OCI-LY1 (cell line): ENCODE data around the gene ETV3.

Experiments
- H2AFZ ChIP-seq: fragments of 200-600 bp; sonication (generic), shearing (Covaris generic); 2 replicates; pipeline ENCODE4 v1.6.0; 2014; ENCODE audit warnings: antibody characterized with exemption, mild to moderate bottlenecking, low read length
- H3F3A ChIP-seq: fragments of 200-600 bp; sonication (generic), shearing (Covaris generic); 2 replicates; pipeline ENCODE4 v1.6.0; 2014; ENCODE audit warnings: mild to moderate bottlenecking, antibody characterized with exemption, low read length, moderate library complexity; ENCODE audit not compliant: insufficient read depth
- H3K27ac ChIP-seq: fragments of 200-600 bp; sonication (generic); 2 replicates; pipeline ENCODE4 v1.5.1; 2014; ENCODE audit warnings: low read length, mixed run types, mild to moderate bottlenecking, low read depth; ENCODE audit not compliant: poor library complexity, severe bottlenecking
- H3K27me3 ChIP-seq: fragments of 200-600 bp; sonication (generic); 2 replicates; pipeline ENCODE4 v1.6.0; 2014; ENCODE audit warnings: antibody characterized with exemption, mild to moderate bottlenecking, low read length, moderate library complexity; ENCODE audit not compliant: insufficient read depth
- H3K36me3 ChIP-seq: fragments of 200-600 bp; sonication (generic); 2 replicates; pipeline ENCODE4 v1.6.1; 2014; ENCODE audit warnings: mild to moderate bottlenecking, antibody characterized with exemption, low read length, moderate library complexity, mixed read lengths; ENCODE audit not compliant: insufficient read depth
- H3K4me1 ChIP-seq: fragments of 200-600 bp; sonication (generic); 2 replicates; pipeline ENCODE4 v1.5.1; 2014; ENCODE audit warnings: mild to moderate bottlenecking, low read length, moderate library complexity; ENCODE audit not compliant: insufficient read depth, severe bottlenecking
- H3K4me2 ChIP-seq: fragments of 200-600 bp; sonication (generic), shearing (Covaris generic); 2 replicates; pipeline ENCODE4 v1.6.1; 2014; ENCODE audit warnings: low read length
- H3K4me3 ChIP-seq: fragments of 200-600 bp; sonication (generic); 2 replicates; pipeline ENCODE4 v1.5.1; 2014; ENCODE audit warnings: low read length, low read depth, mild to moderate bottlenecking, mixed read lengths; ENCODE audit not compliant: poor library complexity, severe bottlenecking
- H3K79me2 ChIP-seq: fragments of 200-600 bp; shearing (Covaris generic); 2 replicates; pipeline ENCODE4 v1.6.1; 2016; ENCODE audit warnings: mixed run types, low read length, mixed read lengths; ENCODE audit not compliant: insufficient read depth
- H3K9ac ChIP-seq: fragments of 200-600 bp; sonication (generic), shearing (Covaris generic); 2 replicates; pipeline ENCODE4 v1.6.1; 2014; ENCODE audit warnings: mild to moderate bottlenecking, low read length, mixed read lengths
- H3K9me2 ChIP-seq: fragments of 200-600 bp; sonication (generic), shearing (Covaris generic); 2 replicates; pipeline ENCODE4 v1.6.1; 2014; ENCODE audit warnings: low read depth, mild to moderate bottlenecking, low read length, mixed read lengths
- H3K9me3 ChIP-seq: fragments of 200-600 bp; shearing (Covaris generic); 2 replicates; pipeline ENCODE4 v1.6.1; 2014; ENCODE audit warnings: low read length, mixed read lengths
- H4K20me1 ChIP-seq: fragments of 200-600 bp; sonication (generic), shearing (Covaris generic); 2 replicates; pipeline ENCODE4 v1.6.0; 2016; ENCODE audit warnings: mild to moderate bottlenecking, low read length; ENCODE audit not compliant: insufficient read depth
- CTCF ChIP-seq: fragments of 200-600 bp; sonication (generic), shearing (Covaris generic); IDR thresholded peaks from 2 replicates; pipeline ENCODE4 v1.5.1; 2017; ENCODE audit warnings: mild to moderate bottlenecking, antibody characterized with exemption, low read length, moderate library complexity, mixed read lengths
- EZH2 ChIP-seq: fragments of 200-600 bp; sonication (generic), shearing (Covaris generic); IDR thresholded peaks from 2 replicates; pipeline ENCODE4 v1.8.0; 2017; ENCODE audit warnings: borderline replicate concordance, mixed run types, mild to moderate bottlenecking, antibody characterized with exemption, low read length, moderate library complexity, mixed read lengths

Gene ETV3

GRCh38 chr1:157134442-157134841 lies 3.8 kb downstream of the ETV3 start:
- peaks cover 64% of the 10 kb centered on the region for H3K36me3 ChIP-seq
- no peak overlapping the region for H3K4me2 ChIP-seq
- H3K4me1 ChIP-seq, result peaks cover 21% of the 10 kb centered on the region
- peaks cover 14% of the 10 kb centered on the region; the same call in 1 of the 2 replicates for H3K79me2 ChIP-seq
- no peaks in the 10 kb centered on the region for H4K20me1 ChIP-seq
- no peaks in the 10 kb centered on the region for H3K9me3 ChIP-seq
- no peak for TF ChIP-seq EZH2
- TF ChIP-seq CTCF, result no peak
- peaks cover 4% of the 10 kb centered on the region; the same call in 1 of the 2 replicates for H3F3A ChIP-seq
- H3K4me3 ChIP-seq, result no peak overlapping the region
- H3K27me3 ChIP-seq, result no peaks in the 10 kb centered on the region
- no peak overlapping the region for H3K27ac ChIP-seq
- no peak overlapping the region for H3K9ac ChIP-seq
- no peak overlapping the region for H2AFZ ChIP-seq
- H3K9me2 ChIP-seq, result no peaks in the 10 kb centered on the region

GRCh38 chr1:157133426-157133825 lies 4.8 kb downstream of the ETV3 start:
- Histone ChIP-seq H3K4me3 (no peak overlapping the region), H3K9me3 (no peaks in the 10 kb centered on the region), H3F3A (no peaks in the 10 kb centered on the region), H3K27ac (no peak overlapping the region), H3K27me3 (no peaks in the 10 kb centered on the region), H3K79me2 (peaks cover 14% of the 10 kb centered on the region; the same call in 1 of the 2 replicates), H4K20me1 (no peaks in the 10 kb centered on the region), H3K4me1 (peaks cover 13% of the 10 kb centered on the region), H2AFZ (no peak overlapping the region), H3K36me3 (peaks cover 71% of the 10 kb centered on the region), H3K9ac (no peak overlapping the region), H3K9me2 (no peaks in the 10 kb centered on the region), H3K4me2 (no peak overlapping the region)
- TF ChIP-seq CTCF (no peak), EZH2 (no peak)

GRCh38 chr1:157132616-157133167 lies 5.5 kb downstream of the ETV3 start:
- no peaks in the 10 kb centered on the region for H3K9me2 ChIP-seq
- H4K20me1 ChIP-seq, result no peaks in the 10 kb centered on the region
- no peaks in the 10 kb centered on the region for H3K27me3 ChIP-seq
- H3K36me3 ChIP-seq, result peaks cover 77% of the 10 kb centered on the region
- H3K4me2 ChIP-seq, result no peak overlapping the region
- H3K9me3 ChIP-seq, result no peaks in the 10 kb centered on the region
- H3K79me2 ChIP-seq, result peaks cover 14% of the 10 kb centered on the region; the same call in 1 of the 2 replicates
- H3K4me1 ChIP-seq, result peaks cover 13% of the 10 kb centered on the region
- H3K4me3 ChIP-seq, result no peak overlapping the region
- no peak overlapping the region for H2AFZ ChIP-seq
- H3K27ac ChIP-seq, result no peak overlapping the region
- no peak overlapping the region for H3K9ac ChIP-seq
- H3F3A ChIP-seq, result no peaks in the 10 kb centered on the region
- TF ChIP-seq EZH2 (no peak), CTCF (no peak)
